ENCODE results near the gene HOXC10.

DNA sequence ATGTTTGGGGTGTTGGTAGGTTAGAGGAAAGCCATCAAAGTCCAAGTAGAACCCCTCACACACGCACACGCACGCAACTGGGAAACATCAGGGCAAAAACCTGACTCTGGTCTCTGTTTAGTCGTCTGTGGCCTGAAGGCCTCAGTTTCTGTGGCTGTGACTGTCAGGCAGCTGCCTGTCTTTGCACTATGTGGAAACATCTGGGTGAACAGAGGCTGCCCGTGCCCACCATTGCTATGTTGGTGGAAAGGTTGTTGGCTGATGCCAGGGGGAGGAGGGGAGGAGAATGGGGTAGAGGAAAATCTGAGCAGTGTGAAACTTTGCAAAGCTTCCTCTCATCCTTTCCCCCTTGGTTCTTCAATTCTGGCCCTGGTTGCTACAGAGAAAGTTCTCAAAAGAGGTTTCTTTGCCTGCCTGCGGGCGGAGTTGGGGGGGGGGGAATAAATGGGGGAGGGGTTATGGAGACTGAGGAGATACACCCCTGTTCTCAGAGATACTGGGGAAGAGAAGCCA, 7.5 kb downstream of the HOXC10 start:
- TF ChIP-seq EZH2 (IDR thresholded peaks at IDR 0.05) (no peak), FOXP2 (optimal IDR thresholded peaks at IDR 0.05; ENCODE audit: control extremely low read depth, extremely low read length, insufficient read depth) (no peak)

All from SK-N-MC (cell line).